HepG2 (cell line): ENCODE results near the gene GAS2L2. TPM values are rescaled to one million over a fixed set of nuclear protein-coding genes. Genes with fewer than 3 reads are reported as not detected.
A peak's percentile ranks its signal among the peaks of the same experiment; 100 is the strongest.

Experiments
- ATAC-seq: fragments of 200-7000 bp; cut with Tn5 transposase; 3 replicates; pipeline ENCODE4 v1.9.1; 2020; ENCODE audit warnings: mild to moderate bottlenecking, moderate library complexity
- BruUV-seq: library from RNA; stranded (reverse); fragments of 400-500 nt; replicated peaks from 2 replicates; lab custom pipeline; 2021; lab: Mats Ljungman, UMichigan
- CTCF ChIA-PET: fragments of 300-600 bp; formaldehyde crosslinking; extraction: SDS; loops from one replicate; lab custom pipeline; 2021; ENCODE audit warnings: low total read pairs, inconsistent platforms, low intra/inter-chr PET ratio; lab: Yijun Ruan, JAX
- POLR2A ChIA-PET: fragments of 350-600 bp; sonication (Branson Sonifier 250); formaldehyde crosslinking; loops from one replicate; lab custom pipeline; 2020; ENCODE audit warnings: antibody characterized with exemption, inconsistent platforms; lab: Yijun Ruan, JAX
- DNase-seq: peaks from one replicate; pipeline ENCODE4 v3.0.0-alpha.2; 2015; ENCODE audit warnings: low spot score
- FAIRE-seq: peaks from 3 replicates; lab custom pipeline; 2011; peaks lifted over from hg19 to GRCh38; lab: Jason Lieb, UNC
- H2AFZ ChIP-seq: one replicate; pipeline ENCODE4 v1.6.1; 2011; ENCODE audit warnings: low read length, inconsistent platforms
- H3K27ac ChIP-seq: fragments of 300-600 bp; 3 replicates; pipeline ENCODE4 v1.8.0; 2011; ENCODE audit warnings: mixed run types, mild to moderate bottlenecking, mixed read lengths, low read length, inconsistent platforms; ENCODE audit not compliant: insufficient read depth; ENCODE audit errors: extremely low read length
- H3K27me3 ChIP-seq, 2 experiments: fragments of 200-600 bp in 1 of 2; 2 replicates in 1 of 2; 3 replicates in 1 of 2; pipeline versions ENCODE4 v1.6.0 to v1.8.0; 2011; ENCODE audit warnings: low read length in 2 of 2, mild to moderate bottlenecking in 2 of 2, moderate library complexity in 2 of 2, inconsistent platforms in 1 of 2; ENCODE audit not compliant: insufficient read depth in 2 of 2, control insufficient read depth in 1 of 2
- H3K36me3 ChIP-seq, 2 experiments: fragments of 200-600 bp in 1 of 2; replicated peaks in 1 of 2; 2 replicates in 1 of 2; 3 replicates in 1 of 2; pipeline versions ENCODE4 v1.5.1 to v1.8.0; 2011; ENCODE audit warnings: low read length in 2 of 2, inconsistent platforms in 1 of 2; ENCODE audit not compliant: insufficient read depth in 2 of 2, control insufficient read depth in 1 of 2
- H3K4me1 ChIP-seq: 2 replicates; pipeline ENCODE4 v1.5.1; 2012; ENCODE audit warnings: low read length, inconsistent platforms; ENCODE audit not compliant: insufficient read depth
- H3K4me2 ChIP-seq: 2 replicates; pipeline ENCODE4 v1.6.0; 2011; ENCODE audit warnings: low read depth, low read length, inconsistent platforms
- H3K4me3 ChIP-seq, 3 experiments: fragments of 200-600 bp in 1 of 3; sonication (generic), shearing (Covaris generic) in 1 of 3; replicated peaks in 1 of 3; 2 replicates each; pipeline ENCODE4 v1.5.1; 2011 to 2016; ENCODE audit warnings: low read length in 3 of 3, inconsistent platforms in 2 of 3, low read depth in 2 of 3, mild to moderate bottlenecking in 2 of 3, control low read depth in 1 of 3, mixed read lengths in 1 of 3; ENCODE audit not compliant: insufficient read depth in 1 of 3
- H3K79me2 ChIP-seq: one replicate; pipeline ENCODE4 v1.6.1; 2011; ENCODE audit warnings: low read length, inconsistent platforms; ENCODE audit not compliant: insufficient read depth
- H3K9ac ChIP-seq: 2 replicates; pipeline ENCODE4 v1.6.0; 2011; ENCODE audit warnings: mild to moderate bottlenecking, low read depth, low read length, inconsistent platforms; ENCODE audit not compliant: insufficient read depth
- H3K9me3 ChIP-seq: 2 replicates; pipeline ENCODE4 v1.5.1; 2012; ENCODE audit warnings: mild to moderate bottlenecking, low read length
- H4K20me1 ChIP-seq: 2 replicates; pipeline ENCODE4 v1.6.0; 2011; ENCODE audit warnings: inconsistent platforms, mild to moderate bottlenecking, low read length, moderate library complexity; ENCODE audit not compliant: insufficient read depth
- ZNF275 ChIP-seq: sonication (generic); formaldehyde crosslinking; IDR thresholded peaks from 2 replicates; pipeline ENCODE4 v1.8.0; 2022; ENCODE audit warnings: missing genetic modification reagents, mild to moderate bottlenecking, inconsistent platforms, borderline replicate concordance
- ZNF513 ChIP-seq: sonication (generic); formaldehyde crosslinking; conservative IDR thresholded peaks from 2 replicates; pipeline ENCODE4 v1.5.0; 2020; ENCODE audit warnings: missing genetic modification reagents
- ZNF629 ChIP-seq: sonication (generic); formaldehyde crosslinking; conservative IDR thresholded peaks from 2 replicates; pipeline ENCODE4 v1.5.0; 2020; ENCODE audit warnings: missing genetic modification reagents
- WGBS: methylation state at CpG from one replicate; pipeline ENCODE4 v1.1.6; 2017; ENCODE audit warnings: low lambda C conversion rate; 5-methylcytosine and 5-hydroxymethylcytosine counted together
- in situ Hi-C: cut with HindIII; loops from 2 replicates; pipeline ENCODE4 v1.10.0; 2017; ENCODE audit warnings: low pct_unique_long_range_greater_than_20kb; ENCODE audit not compliant: extremely low pct_ligation_motif_present
- intact Hi-C: fragments of 100-400 bp; cut with micrococcal nuclease; formaldehyde crosslinking; loops from one replicate; pipeline ENCODE4 v1.10.0; 2022; ENCODE audit not compliant: unreplicated experiment
- polyA plus RNA-seq, 8 experiments: library from polyadenylated mRNA; depleted of rRNA in 3 of 8; stranded (reverse) in 7 of 8; unstranded in 1 of 8; fragments of >200 nt; fragmentation: Illumina TruSeq in 4 of 8; extraction: Trizol in 4 of 8; gene quantifications; 2 replicates each; pipeline versions ENCODE4 v1.2.1 to v1.2.3, GENCODE V29; 2011 to 2016; ENCODE audit warnings: low read depth in 4 of 8, missing spikeins in 1 of 8, mixed read lengths in 1 of 8; ENCODE audit not compliant: insufficient read depth in 1 of 8
- total RNA-seq, 5 experiments: library from RNA; depleted of rRNA; stranded (reverse); fragments of >200 nt; fragmentation: Illumina TruSeq; extraction: Trizol; gene quantifications; 2 replicates each; pipeline ENCODE4 v1.2.3, GENCODE V29; 2016; ENCODE audit warnings: low read depth in 1 of 5

The GAS2L2 gene
- total and polyA plus RNA-seq, 2 of the 13 experiments (the other 11 are each of a cell fraction or from before 2014, with no cell fraction given) = not detected

GRCh38 chr17:35750526-35751395, 2.3 kb downstream of the GAS2L2 start:
- Histone ChIP-seq H3K27me3 (peaks cover 3 to 61% of the 10 kb centered on the region in 2 experiments; a peak in 4 of 5 replicates), H3K9ac (no peak overlapping the region), H3K4me1 (peaks cover 21% of the 10 kb centered on the region), H3K4me2 (peak overlapping the region; percentile 69), H2AFZ (no peak overlapping the region), H3K9me3 (no peaks in the 10 kb centered on the region), H3K79me2 (no peaks in the 10 kb centered on the region), H3K27ac (no peak overlapping the region), H4K20me1 (no peaks in the 10 kb centered on the region), H3K36me3 (no peaks in the 10 kb centered on the region)
- BruUV-seq = no TSS peak
- ATAC-seq (no peak), DNase-seq (no peak), FAIRE-seq (no peak)
- ChIA-PET POLR2A (no interaction called here), CTCF (no interaction called here)
- in situ Hi-C loops = no loop called here
- WGBS = 70% methylated on average over 7 of the region's 10 CpGs
- intact Hi-C loops = no loop called here
- TF ChIP-seq ZNF629 (CRISPR knock-in tag) = peak; percentile 88
- no peak for TF ChIP-seq ZNF513
- TF ChIP-seq ZNF275 (CRISPR knock-in tag) = no peak
- TF ChIP-seq, all 625 proteins: peak for 1
- peak overlapping the region in 2 of 3 experiments; percentile 37 to 66; a peak in 3 of 6 replicates for H3K4me3 ChIP-seq
